Immature natural killer cell (primary cell): ENCODE measurements around the gene LRRC26. TPM values are rescaled to one million over a fixed set of nuclear protein-coding genes. Genes with fewer than 3 reads are reported as not detected.
"Not testable (repeated sequence)": the region's sequence is repeated elsewhere in the genome, so short reads cannot be mapped to it uniquely, and the experiment has no call there.

Source experiments
- DNase-seq, 3 donors: peaks; one replicate each; pipeline ENCODE4 v3.0.0; 2022; ENCODE audit warnings: mixed read lengths in 1 of 3
- H3K27ac Mint-ChIP-seq, 6 donors: one replicate each; pipeline ENCODE4 v1.8.0; 2020; ENCODE audit warnings: mixed read lengths in 6 of 6, mild to moderate bottlenecking in 5 of 6, inconsistent platforms in 4 of 6, moderate library complexity in 3 of 6
- H3K27me3 Mint-ChIP-seq, 3 donors: one replicate each; pipeline ENCODE4 v1.8.0; 2020 to 2021; ENCODE audit warnings: low read depth in 3 of 3, mild to moderate bottlenecking in 3 of 3, mixed read lengths in 3 of 3, moderate library complexity in 3 of 3, inconsistent platforms in 1 of 3
- H3K36me3 Mint-ChIP-seq, 3 donors: one replicate each; pipeline ENCODE4 v1.8.0; 2020; ENCODE audit warnings: mixed read lengths in 3 of 3, inconsistent platforms in 2 of 3, mild to moderate bottlenecking in 2 of 3
- H3K4me1 Mint-ChIP-seq, 2 donors: one replicate each; pipeline ENCODE4 v1.8.0; 2020; ENCODE audit warnings: inconsistent platforms in 2 of 2, mild to moderate bottlenecking in 2 of 2, mixed read lengths in 2 of 2, moderate library complexity in 1 of 2
- H3K4me3 Mint-ChIP-seq, 5 donors: one replicate each; pipeline ENCODE4 v1.8.0; 2020; ENCODE audit warnings: mild to moderate bottlenecking in 5 of 5, mixed read lengths in 5 of 5, inconsistent platforms in 3 of 5, moderate library complexity in 3 of 5
- H3K9me3 Mint-ChIP-seq, 6 donors: one replicate each; pipeline ENCODE4 v1.8.0; 2020; ENCODE audit warnings: mild to moderate bottlenecking in 6 of 6, mixed read lengths in 6 of 6, inconsistent platforms in 4 of 6, moderate library complexity in 3 of 6
- polyA plus RNA-seq, 3 donors: library from polyadenylated mRNA; unstranded; fragments of 300-500 nt; fragmentation: Illumina TruSeq; gene quantifications; one replicate each; pipeline ENCODE4 v1.2.3, GENCODE V29; 2021

Gene LRRC26
- polyA plus RNA-seq, 3 donors from 2014 or later = 0.22 to 2.1 TPM; not detected in 1

DNA sequence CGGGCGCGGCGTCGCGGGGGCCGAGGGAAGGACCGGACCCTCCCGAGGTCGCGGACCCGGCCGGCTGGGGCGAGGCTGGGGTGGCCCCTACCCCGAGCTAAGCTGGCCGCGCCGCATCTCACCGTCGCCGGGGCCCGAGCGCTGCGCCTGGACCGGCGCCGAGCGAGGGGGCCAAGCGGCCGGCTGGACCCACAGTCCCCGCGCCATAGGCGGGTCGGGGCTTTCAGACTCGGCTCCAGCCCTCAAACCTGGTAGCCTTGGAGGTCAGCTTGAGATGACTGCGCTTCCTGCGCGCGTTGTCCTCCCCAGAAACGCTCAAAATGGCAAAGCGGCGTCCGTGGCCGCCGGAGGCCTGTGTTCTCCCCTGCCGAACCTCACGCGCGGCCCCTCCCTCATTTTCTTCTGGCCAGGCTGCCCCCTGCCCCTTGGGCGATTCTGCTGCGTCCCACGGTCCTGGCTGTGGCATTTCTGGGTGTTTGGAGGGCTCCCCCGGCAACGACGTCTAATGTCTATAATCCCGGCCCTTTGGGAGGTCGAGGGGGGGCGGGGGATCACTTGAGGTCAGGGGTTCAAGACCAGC is 39.6 kb downstream of the LRRC26 start:
- H3K4me1 Mint-ChIP-seq = peaks cover 30 to 31% of the 10 kb centered on the region in 2 donors
- H3K27ac Mint-ChIP-seq = peak overlapping the region in 3 of 6 donors; percentile 57 to 83 (median 71)

DNA sequence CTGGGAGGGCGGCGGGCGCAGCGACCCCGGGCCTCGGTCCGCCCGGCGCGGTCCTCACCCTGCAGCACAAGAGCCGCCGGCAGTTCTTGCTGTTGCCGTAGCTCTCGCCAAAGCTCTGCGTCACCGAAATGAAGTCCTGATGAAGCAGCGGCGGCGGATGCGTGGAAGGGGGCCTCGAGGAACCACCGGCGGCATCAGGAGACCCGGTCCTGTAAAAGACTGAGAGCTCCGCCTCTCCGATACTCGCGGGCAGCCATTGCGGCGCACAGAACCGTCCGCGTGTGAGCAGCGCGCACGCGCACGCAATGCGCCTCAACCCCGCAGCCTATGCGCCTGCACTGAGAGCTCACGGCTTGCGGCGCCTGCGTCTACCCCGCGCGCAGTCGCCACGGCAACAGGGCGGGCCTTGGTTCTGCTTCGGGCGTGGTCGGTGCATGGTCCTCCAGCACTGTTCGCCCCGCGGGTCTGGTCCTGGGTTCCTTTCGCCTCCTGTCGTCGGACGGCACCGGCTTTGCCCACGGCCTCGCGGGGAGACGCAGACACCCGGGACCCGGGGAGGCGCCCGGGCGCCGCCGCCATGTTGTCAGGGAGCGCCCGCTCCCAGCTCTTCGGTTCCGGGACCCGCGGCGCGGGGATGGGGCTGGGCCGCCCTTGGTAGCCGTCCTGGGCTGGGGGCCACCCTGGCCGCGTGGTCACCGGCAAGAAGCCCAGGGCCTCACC is 40.2 kb downstream of the LRRC26 start:
- peaks cover 11 to 20% (median 11%) of the 10 kb centered on the region in 3 donors for H3K27me3 Mint-ChIP-seq
- H3K36me3 Mint-ChIP-seq = no peaks in the 10 kb centered on the region
- H3K4me3 Mint-ChIP-seq = peak overlapping the region; percentile 85 to 92 (median 87)

More for the DNA sequence above, 39.6 kb downstream of the LRRC26 start:
- Mint-ChIP-seq H3K36me3 (no peaks in the 10 kb centered on the region), H3K27me3 (peaks cover 11 to 20% (median 11%) of the 10 kb centered on the region in 3 donors), H3K4me3 (peak overlapping the region; percentile 74 to 84 (median 80)), H3K9me3 (peaks cover 0 to 2% (median 0%) of the 10 kb centered on the region in 6 donors)
- no peak for DNase-seq

DNA sequence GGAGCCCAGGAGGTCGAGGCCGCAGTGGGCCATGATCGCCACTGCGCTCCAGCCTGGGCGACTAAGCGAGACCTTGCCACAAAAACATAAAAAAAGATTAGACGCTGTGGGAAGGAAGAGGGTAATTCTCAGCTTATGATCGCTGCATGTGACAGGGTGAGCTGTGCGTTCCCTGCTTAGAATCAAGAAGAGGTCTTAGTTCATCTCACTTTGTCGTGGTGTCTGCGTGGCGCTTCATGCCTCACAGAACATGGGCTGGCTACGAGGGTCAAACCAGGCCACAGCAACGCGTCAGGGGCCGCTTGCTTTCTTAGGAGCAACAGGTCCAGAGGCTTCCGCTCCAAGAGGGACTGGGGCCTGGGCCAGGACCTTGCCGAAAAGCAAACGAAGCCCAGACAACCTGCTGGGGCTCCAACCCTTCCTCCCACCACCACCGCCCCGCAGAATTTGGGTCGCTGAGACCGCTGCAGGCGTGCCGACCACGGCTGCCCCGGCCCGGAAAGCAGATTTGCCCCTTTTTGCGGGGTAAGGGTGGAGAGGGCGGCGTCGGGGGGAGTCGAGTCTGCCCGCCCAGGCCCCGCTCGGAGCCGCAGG is 40.9 kb downstream of the LRRC26 start:
- Mint-ChIP-seq H3K4me3 (peak overlapping the region; percentile 81 to 95 (median 86)), H3K9me3 (peaks cover 0 to 2% (median 0%) of the 10 kb centered on the region in 6 donors), H3K4me1 (peaks cover 30 to 31% of the 10 kb centered on the region in 2 donors), H3K27ac (peak overlapping the region; percentile 70 to 90 (median 80)), H3K36me3 (no peaks in the 10 kb centered on the region), H3K27me3 (peaks cover 11 to 20% (median 11%) of the 10 kb centered on the region in 3 donors)
- peak in 1 of 3 donors; percentile 15 for DNase-seq

More for the DNA sequence above, 40.2 kb downstream of the LRRC26 start:
- H3K27ac Mint-ChIP-seq = peak overlapping the region; percentile 67 to 83 (median 75)
- H3K4me1 Mint-ChIP-seq = peaks cover 30 to 31% of the 10 kb centered on the region in 2 donors
- peak; percentile 86 to 88 (median 88) for DNase-seq
- H3K9me3 Mint-ChIP-seq = peaks cover 0 to 2% (median 0%) of the 10 kb centered on the region in 6 donors

DNA sequence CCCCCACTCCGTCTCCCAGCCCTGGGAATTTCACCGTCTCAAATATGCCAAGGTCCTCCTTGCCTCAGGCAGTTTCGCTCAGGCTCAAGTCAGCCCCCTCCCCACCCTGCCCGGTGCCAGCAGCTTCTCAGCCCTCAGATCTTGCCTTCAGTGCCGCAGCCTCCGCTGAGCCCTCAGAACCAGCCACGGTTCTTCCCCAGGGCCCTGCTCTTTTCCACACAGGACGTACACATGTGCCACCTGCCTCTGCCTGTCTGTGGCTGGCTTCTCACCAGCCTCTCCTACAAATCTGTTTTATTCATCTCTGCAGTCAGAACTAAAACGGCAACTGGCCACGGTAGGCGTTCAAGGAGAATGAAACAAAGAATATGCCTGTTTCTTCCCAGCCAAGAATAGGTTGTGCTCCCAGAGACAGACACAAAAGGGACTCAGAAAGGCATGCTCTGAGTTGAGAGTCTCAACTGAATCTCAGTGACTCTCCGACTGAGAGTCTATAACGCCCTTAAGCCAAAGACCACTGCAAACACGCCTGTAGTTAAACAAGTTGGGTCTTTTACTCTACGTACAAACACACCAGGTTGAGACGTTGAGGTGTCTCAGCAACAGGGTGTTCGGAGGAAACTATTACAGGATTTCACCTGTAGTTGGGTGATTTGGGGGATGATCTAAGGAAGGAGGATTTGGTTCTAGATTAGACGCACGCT is 41.5 kb downstream of the LRRC26 start:
- Mint-ChIP-seq H3K27ac (peak overlapping the region; percentile 70 to 97 (median 82)), H3K27me3 (peaks cover 11 to 22% (median 11%) of the 10 kb centered on the region in 3 donors), H3K4me1 (peaks cover 30 to 31% of the 10 kb centered on the region in 2 donors), H3K9me3 (peaks cover 0 to 2% (median 0%) of the 10 kb centered on the region in 6 donors), H3K4me3 (peak overlapping the region; percentile 81 to 95 (median 86)), H3K36me3 (no peaks in the 10 kb centered on the region)
- DNase-seq = no peak

DNA sequence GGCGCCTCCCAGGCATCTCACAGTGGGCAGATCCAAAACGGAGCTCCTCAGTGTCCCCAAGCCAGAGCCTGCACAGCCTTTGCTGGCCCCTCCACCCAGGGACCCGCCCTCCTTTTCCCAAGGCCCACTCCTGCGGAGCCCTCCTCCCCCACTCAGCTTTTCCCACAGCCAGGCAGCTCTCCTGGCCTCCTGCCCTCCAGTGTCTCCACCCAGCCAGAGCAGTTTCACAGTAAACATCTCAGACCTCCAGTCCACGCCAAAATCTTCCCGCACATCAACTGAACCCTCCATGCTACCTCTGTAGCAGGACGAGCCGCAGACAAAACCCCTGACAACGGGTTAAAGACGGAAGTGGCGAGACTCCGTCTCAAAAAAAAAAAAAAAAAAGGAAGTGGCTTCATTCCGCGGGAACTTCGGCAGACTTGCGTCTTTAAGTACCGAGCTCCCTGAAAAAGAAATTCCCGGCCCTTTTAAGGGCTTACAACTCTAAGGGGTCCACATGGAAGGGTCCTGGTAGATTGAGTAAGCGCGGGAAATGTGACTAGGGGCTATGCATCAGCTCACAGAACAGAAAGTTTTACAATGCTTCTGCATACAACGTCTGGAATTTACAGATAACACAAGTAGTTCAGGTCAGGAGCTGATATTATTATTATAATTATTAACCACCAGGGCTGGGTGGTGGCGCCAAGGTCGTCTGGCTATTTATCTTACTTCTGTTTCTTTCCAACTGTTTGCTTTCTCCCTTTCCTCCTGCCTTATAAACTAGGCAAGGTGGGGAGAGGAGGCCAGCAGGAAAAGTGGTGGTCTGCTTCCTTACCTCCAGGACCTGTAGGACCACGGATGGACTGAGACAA is 42.3 kb downstream of the LRRC26 start:
- H3K36me3 Mint-ChIP-seq = no peaks in the 10 kb centered on the region
- peak overlapping the region; percentile 81 to 95 (median 86) for H3K4me3 Mint-ChIP-seq
- DNase-seq = peak; percentile 32 to 36 (median 35)
- peaks cover 8 to 20% (median 11%) of the 10 kb centered on the region in 3 donors for H3K27me3 Mint-ChIP-seq
- H3K4me1 Mint-ChIP-seq = peaks cover 30 to 31% of the 10 kb centered on the region in 2 donors
- H3K9me3 Mint-ChIP-seq = peaks cover 0 to 2% (median 0%) of the 10 kb centered on the region in 6 donors
- peak overlapping the region; percentile 89 to 98 (median 96) for H3K27ac Mint-ChIP-seq

DNA sequence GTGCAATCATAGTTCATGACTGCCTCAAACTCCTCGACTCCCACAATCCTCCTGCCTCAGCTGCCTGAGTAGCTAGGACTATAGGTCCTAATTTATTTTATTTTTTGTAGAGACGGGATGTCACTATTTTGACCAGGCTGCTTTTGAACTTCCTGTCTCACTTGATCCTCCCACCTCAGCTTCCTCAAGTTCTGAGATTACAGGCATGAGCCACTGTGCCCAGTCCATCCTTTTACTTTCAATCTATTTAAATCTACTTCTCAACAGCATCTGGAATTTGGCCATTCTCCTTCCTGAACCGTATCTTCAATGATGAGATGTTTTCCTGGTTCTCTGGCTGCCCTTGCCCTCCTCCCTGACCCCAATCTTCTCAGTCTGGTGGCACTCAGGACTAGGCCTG is 43.1 kb downstream of the LRRC26 start:
- Mint-ChIP-seq H3K4me3 (peak overlapping the region; percentile 25 to 95 (median 86)), H3K27ac (peak overlapping the region; percentile 89 to 98 (median 96)), H3K36me3 (no peaks in the 10 kb centered on the region), H3K9me3 (peaks cover 0 to 2% (median 0%) of the 10 kb centered on the region in 6 donors), H3K27me3 (peaks cover 6 to 20% (median 11%) of the 10 kb centered on the region in 3 donors), H3K4me1 (peaks cover 31 to 32% of the 10 kb centered on the region in 2 donors)
- DNase-seq = no peak

DNA sequence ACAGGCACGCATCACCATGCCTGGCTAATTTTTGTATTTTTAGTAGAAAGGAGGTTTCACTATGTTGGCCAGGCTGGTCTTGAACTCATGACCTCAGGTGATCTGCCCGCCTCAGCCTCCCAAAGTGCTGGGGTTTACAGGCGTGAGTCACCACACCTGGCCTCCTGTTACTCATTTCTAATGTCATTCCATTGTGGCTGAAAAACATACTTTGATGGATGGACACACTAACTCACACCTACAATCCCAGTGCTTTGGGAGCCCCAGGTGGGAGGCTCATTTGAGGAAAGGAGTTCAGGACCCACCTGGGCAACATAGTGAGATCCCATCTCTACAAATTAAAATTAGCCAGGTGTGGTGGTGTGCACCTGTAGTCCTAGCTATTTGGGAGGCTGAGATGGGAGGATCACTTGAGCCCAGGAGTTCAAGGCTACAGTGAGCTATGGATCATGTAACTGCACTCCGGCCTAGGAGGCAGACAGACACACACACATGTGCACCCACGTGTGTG is 45.8 kb downstream of the LRRC26 start:
- H3K36me3 Mint-ChIP-seq, H3K4me3 Mint-ChIP-seq, H3K27ac Mint-ChIP-seq, DNase-seq, H3K9me3 Mint-ChIP-seq: not testable (repeated sequence)
- Mint-ChIP-seq H3K4me1 (peaks cover 26 to 31% of the 10 kb centered on the region in 2 donors), H3K27me3 (peaks cover 8 to 16% (median 9%) of the 10 kb centered on the region in 3 donors)

DNA sequence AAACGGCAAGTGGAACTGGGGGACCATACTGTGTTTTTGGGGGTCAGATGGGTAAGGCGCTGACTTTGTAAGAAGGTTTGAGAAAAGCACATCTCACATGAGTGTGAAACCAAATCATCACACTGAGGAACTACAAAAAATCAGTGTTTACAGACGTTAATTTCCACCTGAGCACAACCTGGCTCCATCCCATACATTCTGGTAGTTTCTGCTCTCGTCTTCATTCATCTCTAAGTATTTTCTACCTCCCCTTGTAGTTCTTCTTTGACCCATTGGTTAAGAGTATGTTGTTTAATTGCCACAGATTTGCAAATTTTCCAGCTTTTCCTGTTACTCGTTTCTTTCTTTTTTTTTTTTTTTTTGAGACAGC is 46.4 kb downstream of the LRRC26 start:
- no peak overlapping the region for H3K4me3 Mint-ChIP-seq
- no peaks in the 10 kb centered on the region for H3K9me3 Mint-ChIP-seq
- H3K27ac Mint-ChIP-seq = no peak overlapping the region
- H3K27me3 Mint-ChIP-seq = peaks cover 5 to 13% (median 8%) of the 10 kb centered on the region in 3 donors
- no peak for DNase-seq
- no peaks in the 10 kb centered on the region for H3K36me3 Mint-ChIP-seq
- H3K4me1 Mint-ChIP-seq = peaks cover 21 to 26% of the 10 kb centered on the region in 2 donors

DNA sequence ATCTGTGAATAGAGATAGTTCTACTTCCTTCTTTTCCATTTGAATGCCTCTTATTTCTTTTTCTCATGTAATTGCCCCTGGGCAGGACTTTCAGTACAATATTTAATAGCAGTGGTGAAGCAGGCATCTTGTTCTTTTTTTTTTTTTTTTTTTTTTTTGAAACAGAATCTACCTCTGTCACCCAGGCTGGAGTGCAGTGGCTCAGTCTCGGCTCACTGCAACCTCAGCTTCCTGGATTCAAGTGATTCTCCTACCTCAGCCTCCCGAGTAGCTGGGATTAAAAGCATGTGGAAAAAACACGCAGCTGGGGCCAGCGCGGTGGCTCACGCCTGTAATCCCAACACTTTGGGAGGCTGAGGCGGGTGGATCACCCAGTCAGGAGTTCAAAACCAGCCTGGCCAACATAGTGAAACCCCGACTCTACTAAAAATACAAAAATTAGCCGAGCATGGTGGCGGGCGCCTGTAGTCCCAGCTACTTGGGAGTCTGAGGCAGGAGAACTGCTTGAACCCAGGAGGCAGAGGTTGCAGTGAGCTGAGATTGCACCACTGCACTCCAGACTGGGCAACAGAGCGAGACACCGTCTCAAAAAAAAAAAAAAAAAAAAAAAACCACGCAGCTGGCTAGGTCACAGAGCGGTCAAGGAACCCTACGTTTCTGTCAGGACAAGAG is 46.9 kb downstream of the LRRC26 start:
- not testable (repeated sequence) for H3K36me3 Mint-ChIP-seq, H3K9me3 Mint-ChIP-seq, H3K4me3 Mint-ChIP-seq, H3K27me3 Mint-ChIP-seq, DNase-seq, H3K27ac Mint-ChIP-seq
- H3K4me1 Mint-ChIP-seq = peaks cover 16 to 21% of the 10 kb centered on the region in 2 donors

DNA sequence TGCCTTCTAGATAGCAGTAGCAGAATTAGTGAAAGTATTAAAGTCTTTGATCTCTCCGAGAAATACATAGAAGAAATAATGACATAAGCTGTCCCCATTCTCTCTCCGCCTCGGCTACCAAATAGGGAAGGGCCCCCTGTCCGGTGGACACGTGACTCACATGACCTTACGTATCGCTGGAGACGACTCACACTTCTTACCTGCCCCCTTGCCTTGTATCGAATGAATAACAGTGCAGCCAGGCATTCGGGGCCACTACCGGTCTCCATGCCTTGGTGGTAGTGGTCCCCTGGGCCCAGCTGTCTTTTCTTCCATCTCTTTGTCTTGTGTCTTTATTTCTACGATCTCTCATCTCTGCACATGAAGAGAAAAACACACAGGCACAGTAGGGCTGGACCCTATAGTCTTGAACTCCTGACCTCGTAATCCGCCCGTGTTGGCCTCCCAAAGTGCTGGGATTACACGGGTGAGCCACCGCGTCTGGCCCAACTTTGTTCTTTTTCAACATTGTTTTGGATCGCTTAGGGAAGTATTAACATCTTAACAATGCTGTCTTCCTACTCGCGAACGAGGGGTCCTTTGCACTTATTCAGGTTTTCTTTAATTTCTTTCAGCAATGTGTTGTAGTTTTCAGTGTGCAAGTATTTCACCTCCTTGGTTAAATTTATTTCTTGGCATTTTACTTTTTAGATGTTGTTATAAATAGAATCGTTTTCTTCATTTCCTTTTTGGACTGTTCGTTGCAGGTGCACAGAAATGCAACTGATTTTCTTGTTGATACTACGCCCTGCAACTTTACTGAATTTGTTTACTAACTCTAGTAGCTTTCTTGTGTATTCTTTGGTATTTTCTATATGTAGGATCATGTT is 47.7 kb downstream of the LRRC26 start:
- H3K4me1 Mint-ChIP-seq = peaks cover 8 to 13% of the 10 kb centered on the region in 2 donors
- not testable (repeated sequence) for H3K4me3 Mint-ChIP-seq, H3K36me3 Mint-ChIP-seq, H3K9me3 Mint-ChIP-seq, H3K27me3 Mint-ChIP-seq, H3K27ac Mint-ChIP-seq, DNase-seq
